GM20431 (cell line): Measurements from ENCODE around the gene OTUD1.
"Not testable (repeated sequence)": the region's sequence is repeated elsewhere in the genome, so short reads cannot be mapped to it uniquely, and the experiment has no call there.

Experiments
- in situ Hi-C: fragments of 300-500 bp; cut with MseI, MboI; formaldehyde crosslinking; loops from one replicate; pipeline ENCODE4 v1.15.0; 2020; ENCODE audit warnings: low sequenced_read_pairs; ENCODE audit not compliant: unreplicated experiment

OTUD1 gene, protein sequence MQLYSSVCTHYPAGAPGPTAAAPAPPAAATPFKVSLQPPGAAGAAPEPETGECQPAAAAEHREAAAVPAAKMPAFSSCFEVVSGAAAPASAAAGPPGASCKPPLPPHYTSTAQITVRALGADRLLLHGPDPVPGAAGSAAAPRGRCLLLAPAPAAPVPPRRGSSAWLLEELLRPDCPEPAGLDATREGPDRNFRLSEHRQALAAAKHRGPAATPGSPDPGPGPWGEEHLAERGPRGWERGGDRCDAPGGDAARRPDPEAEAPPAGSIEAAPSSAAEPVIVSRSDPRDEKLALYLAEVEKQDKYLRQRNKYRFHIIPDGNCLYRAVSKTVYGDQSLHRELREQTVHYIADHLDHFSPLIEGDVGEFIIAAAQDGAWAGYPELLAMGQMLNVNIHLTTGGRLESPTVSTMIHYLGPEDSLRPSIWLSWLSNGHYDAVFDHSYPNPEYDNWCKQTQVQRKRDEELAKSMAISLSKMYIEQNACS

GRCh38 chr10:23438547-23439451 lies at the start of gene OTUD1:
OTUD1 (plus strand) TSS chr10:23439075; CDS start chr10:23439458, 383 bp downstream.
- in situ Hi-C loops, result no loop called here

DNA sequence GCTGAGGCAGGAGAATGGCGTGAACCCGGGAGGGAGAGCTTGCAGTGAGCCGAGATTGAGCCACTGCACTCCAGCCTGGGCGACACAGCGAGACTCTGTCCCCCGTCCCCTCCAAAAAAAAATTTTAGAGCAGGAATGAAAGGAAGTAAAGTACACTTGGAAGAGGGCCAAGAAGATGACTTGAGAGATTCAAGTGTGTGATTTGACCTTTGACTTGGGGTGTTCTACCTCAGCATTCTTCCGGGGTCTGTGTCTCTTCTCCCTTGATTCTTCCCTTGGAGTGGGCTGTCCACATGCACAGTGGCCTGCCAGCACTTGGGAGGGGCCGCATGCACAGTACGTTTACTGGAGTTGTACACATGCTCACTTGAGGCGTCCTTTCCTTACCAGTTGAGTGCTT lies 48.5 kb upstream of the OTUD1 start:
- in situ Hi-C loops, result not testable (repeated sequence)

DNA sequence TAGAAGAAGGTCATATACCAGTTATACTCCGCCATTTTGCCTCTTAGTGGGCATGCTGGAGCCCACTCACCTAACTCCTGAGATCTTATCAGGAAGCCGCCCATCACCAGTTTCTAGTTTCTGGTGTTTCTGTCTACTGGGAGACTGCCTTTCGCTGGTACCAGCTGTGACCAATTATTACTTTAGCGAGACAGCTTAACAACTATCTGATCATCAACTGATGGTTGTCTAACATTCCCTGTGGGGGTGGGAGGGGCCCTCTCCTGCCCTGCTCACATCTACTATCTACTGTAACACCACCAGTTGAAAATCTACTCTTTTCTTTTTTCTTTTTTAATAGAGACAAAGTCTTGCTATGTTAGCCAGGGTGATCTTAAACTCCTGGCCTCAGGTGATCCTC lies 48.1 kb upstream of the OTUD1 start:
- in situ Hi-C loops, result no loop called here

- in situ Hi-C loops, result no loop called here
Measured at GRCh38 chr10:23391821-23392220, 47.1 kb upstream of the OTUD1 start.

- in situ Hi-C loops, result no loop called here
Measured at GRCh38 chr10:23395017-23395416, 43.9 kb upstream of the OTUD1 start.

- in situ Hi-C loops, result no loop called here
Measured at GRCh38 chr10:23396695-23397094, 42.2 kb upstream of the OTUD1 start.

DNA sequence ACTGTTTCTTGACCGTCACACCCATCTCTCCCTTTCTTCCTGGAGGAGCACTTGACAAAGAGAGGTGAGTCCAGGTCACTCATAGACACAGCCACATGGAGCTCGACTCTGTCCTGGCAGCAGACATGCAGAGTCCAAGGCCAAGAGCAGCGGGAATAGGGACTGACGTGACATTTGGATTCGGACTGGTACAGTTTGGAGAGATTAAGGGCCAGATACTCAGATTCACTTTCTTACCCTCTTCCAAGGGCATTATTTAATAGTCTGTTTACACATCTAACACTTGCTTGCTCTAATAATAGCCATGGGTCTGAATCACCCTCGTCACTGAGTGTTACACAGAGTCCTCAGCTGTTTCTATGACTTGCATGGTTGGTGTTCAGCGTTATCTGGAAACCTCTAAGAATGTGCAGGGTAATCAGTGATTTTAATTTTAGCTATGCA lies 39.2 kb upstream of the OTUD1 start:
- in situ Hi-C loops, result no loop called here

DNA sequence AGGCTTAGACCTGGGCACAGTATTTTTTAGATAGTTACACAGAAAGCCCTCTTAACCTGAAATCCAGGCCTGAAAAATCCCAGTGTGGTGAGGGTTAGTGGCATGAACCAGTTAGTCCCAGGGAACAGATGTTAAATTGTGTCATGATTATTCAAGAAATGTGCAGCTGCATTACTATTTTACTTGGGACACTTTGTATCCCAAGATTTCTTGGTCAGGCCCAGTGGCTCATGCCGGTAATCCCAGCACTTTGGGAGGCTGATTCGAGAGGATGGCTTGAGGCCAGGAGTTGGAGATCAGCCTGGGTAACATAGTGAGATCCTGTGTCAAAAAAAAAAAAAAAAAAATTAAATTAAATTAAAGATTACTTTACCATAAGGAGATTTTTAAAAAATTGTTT lies 36.0 kb upstream of the OTUD1 start:
- in situ Hi-C loops, result no loop called here

DNA sequence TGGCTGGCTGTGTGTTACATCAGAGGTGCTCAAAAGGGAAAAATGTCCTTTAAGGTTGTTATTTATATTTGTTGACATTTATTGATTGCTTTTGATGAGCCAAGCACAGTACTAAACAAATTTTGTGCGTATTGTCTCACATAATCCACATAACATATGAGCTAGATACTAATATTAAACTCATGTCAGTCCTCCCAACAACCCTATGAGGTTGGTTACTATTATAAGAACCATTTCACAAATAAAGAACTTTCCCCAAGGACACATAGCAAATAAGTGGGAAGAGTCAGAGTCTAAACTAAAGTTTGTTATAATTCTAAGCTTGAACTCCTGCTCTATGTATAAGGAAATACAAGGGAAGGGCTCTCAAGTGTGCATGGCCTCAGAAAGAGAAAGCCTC lies 35.6 kb upstream of the OTUD1 start:
- in situ Hi-C loops, result no loop called here

DNA sequence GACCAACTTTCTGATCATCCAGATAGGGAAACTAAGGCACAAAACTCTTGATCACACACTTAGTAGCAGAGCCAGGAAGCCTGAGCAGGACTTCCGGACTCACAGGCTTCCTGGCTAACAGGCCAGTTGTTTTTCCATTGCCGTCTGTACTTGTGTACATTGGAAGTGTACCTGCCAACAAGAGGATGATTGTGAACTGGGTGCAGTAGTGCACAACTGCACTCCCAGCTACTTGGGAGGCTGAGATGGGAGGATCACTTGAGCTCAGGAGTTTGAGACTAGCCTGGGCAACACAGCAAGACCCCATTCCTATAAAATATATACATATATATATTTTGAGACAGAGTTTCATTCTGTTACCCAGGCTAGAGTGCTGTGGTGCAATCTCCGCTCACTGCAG lies 35.2 kb upstream of the OTUD1 start:
- in situ Hi-C loops, result no loop called here

DNA sequence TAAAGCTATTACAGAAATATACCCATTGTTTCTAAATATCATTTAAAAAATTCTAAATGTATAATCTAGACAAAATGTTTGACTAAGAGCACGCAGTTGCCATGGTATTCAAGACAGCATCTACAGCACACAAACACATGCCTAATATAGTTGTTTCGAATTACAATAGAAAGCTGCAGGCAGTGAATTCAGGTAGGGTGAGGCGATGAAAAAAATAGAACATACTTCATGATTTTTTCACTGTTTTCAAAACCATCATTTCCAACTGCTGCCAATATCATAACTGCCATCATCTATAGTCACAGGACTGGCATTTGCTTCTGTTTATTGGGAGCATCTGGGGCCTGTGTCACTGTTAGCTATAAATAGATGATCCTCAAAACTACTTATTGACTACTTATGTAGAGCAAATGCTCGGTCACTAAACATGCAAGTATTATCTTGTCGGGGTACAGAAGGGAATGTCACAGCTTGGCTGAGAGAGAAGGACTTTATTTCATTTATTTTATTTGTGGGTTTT lies 34.4 kb upstream of the OTUD1 start:
- in situ Hi-C loops, result no loop called here

- in situ Hi-C loops, result no loop called here
Measured at GRCh38 chr10:23405540-23405939, 33.3 kb upstream of the OTUD1 start.

DNA sequence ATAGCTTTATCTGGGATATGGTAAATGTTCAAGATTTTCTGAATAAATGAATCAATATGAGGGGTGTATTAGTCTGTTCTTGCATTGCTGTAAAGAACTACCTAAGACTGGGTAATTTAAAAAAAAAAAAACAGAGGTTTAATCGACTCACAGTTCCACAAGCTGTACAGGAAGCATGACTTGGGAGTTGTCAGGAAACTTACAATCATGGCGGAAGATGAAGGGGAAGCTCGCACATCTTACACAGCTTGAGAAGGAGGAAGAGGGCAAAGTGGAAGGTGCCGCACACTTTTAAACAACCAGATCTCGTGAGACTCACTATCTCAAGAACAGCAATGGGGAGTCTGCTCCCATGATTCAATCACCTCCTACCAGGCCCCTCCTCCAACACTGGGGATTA lies 32.5 kb upstream of the OTUD1 start:
- in situ Hi-C loops, result no loop called here

- in situ Hi-C loops, result no loop called here
Measured at GRCh38 chr10:23408330-23408976, 30.4 kb upstream of the OTUD1 start.

- in situ Hi-C loops, result no loop called here
Measured at GRCh38 chr10:23412223-23412622, 26.7 kb upstream of the OTUD1 start.

DNA sequence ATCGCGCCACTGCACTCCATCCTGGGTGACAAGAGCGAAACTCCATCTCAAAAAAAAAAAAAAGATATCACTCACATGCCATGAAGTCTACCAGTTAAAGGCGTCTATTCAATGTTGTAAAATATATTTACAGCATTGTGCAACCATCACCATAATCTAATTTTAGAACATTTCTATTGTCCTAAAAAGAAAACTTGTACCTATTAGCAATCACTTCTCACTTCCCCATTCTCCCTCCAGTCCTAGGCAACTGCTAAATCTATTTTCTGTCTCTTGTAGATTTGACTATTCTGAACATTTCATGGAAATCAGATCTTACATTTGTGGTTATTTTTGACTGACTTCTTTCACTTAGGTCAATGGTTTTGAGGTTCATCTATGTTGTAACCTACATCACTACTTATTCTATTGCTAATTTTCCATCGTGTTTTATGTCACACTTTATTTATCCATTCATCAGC lies 25.2 kb upstream of the OTUD1 start:
- in situ Hi-C loops, result no loop called here

DNA sequence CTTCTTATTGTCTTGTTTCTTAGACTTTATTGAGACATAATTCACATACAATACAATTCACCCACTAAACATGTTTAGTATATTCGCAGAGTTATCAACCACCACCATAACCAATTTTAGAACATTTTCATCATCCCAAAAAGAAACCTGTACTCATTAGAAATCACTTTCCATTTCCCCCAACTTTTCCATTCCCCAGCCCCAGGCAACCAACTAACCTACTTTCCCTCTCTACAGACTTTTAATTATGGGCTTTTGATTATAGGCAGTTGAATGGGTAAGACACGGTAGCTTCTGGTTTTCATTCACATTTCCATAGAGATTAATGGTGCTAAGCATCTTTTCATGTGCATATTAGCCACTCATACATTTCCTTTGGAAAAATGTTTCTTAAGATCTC lies 24.2 kb upstream of the OTUD1 start:
- in situ Hi-C loops, result no loop called here

GRCh38 chr10:23417254-23417653 lies 21.6 kb upstream of the OTUD1 start:
- in situ Hi-C loops, result no loop called here

GRCh38 chr10:23418051-23418681 lies 20.7 kb upstream of the OTUD1 start:
- in situ Hi-C loops, result no loop called here

DNA sequence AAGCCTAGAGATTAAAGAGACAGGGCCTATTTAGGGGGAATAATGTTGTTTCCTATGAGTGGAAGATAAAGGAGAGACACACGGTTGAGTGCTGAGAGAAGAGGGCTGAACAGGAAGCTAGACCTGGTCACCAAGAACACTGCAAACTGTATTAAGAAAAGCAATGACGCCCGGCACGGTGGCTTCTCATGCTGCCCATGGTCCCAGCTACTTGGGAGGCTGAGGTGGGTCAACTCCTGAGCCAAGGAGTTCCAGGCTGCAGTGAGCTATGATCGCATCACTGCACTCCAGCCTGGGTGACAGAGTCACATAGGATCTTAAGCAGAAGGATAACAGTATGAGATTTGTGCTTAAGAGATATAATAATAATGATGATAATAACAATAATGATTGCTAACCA lies 19.7 kb upstream of the OTUD1 start:
- in situ Hi-C loops, result no loop called here
